Activated CD8-positive, alpha-beta memory T cell treated with anti-CD3 and anti-CD28 coated beads, Interleukin-2, amount 10 ng/mL, durations not matched to agents 7 days and 5 days (primary cell): ENCODE measurements around the gene CCDC27. TPM values are rescaled to one million over a fixed set of nuclear protein-coding genes. Genes with fewer than 3 reads are reported as not detected.
"Not testable (repeated sequence)": the region's sequence is repeated elsewhere in the genome, so short reads cannot be mapped to it uniquely, and the experiment has no call there.

Experiments
- ATAC-seq: fragments of 150-1000 bp; cut with Tn5 transposase; one replicate; pipeline ENCODE4 v1.10.0; 2021; ENCODE audit warnings: moderate library complexity
- CTCF ChIA-PET: fragments of 350-600 bp; sonication (Branson Sonifier 250); formaldehyde crosslinking; loops from one replicate; lab custom pipeline; 2021; ENCODE audit warnings: antibody characterized with exemption; lab: Charles Lee
- DNase-seq: peaks from one replicate; pipeline ENCODE4 v3.0.0-alpha.2; 2020
- H3K27ac Mint-ChIP-seq: one replicate; pipeline ENCODE4 v1.8.0; 2021; ENCODE audit warnings: mild to moderate bottlenecking, mixed read lengths
- H3K27me3 Mint-ChIP-seq: one replicate; pipeline ENCODE4 v1.8.0; 2021; ENCODE audit warnings: mixed read lengths
- H3K36me3 Mint-ChIP-seq: one replicate; pipeline ENCODE4 v1.8.0; 2021; ENCODE audit warnings: mild to moderate bottlenecking, mixed read lengths
- H3K4me1 Mint-ChIP-seq: one replicate; pipeline ENCODE4 v1.8.0; 2021; ENCODE audit warnings: mixed read lengths
- H3K4me3 Mint-ChIP-seq: one replicate; pipeline ENCODE4 v1.8.0; 2021; ENCODE audit warnings: mild to moderate bottlenecking, moderate library complexity, mixed read lengths
- H3K9me3 Mint-ChIP-seq: one replicate; pipeline ENCODE4 v1.8.0; 2022; ENCODE audit warnings: low read depth, mixed read lengths
- total RNA-seq, 2 experiments: library from RNA; stranded (reverse); gene quantifications; one replicate each; pipeline ENCODE4 v1.2.3, GENCODE V29; 2021

Gene CCDC27
- total RNA-seq, 2 experiments from 2014 or later: not detected

DNA sequence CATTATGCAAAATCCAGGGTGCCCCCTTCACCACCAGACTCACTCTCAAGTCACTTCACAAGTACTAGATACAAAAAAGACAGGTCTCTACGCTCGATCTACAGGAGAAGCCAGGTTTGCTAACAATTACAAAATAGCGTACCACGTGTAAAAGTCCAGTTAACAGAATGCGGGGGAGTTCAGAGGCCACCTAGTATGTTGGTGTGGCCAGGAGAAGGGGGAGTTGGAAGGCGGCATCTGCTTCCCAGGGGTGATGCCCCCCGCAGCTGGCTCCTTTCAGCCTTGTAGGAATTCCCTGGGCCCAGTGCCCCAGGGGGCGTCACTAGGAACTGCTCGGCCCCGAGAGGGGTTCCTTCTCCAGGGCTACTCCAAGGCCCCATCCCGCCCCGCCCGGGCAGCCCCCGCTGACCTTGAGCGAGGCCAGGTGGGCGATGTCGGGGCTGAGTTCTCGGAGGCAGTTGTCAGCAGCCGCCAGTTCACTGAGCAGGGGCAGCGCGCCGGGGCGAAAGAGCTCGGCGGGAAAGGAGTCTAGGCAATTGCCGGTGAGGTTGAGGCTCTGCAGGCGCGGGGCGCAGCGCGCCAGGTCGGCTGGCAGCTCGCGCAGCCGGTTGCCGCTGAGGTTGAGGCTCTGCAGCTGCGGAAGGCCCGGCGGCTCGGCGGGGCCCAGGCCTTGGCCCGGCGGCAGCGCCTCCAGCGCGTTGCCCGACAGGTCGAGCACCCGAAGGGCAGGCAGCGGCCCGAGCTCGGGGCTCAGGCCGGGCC lies 43.4 kb downstream of the CCDC27 start:
- CTCF ChIA-PET: interaction anchor here (0.7 to 2.3 kb wide), 4 partner anchors 9 to 176 kb away, joined by 3 to 10 read pairs (median 6); no protein-coding TSS in a partner anchor
- H3K4me1 Mint-ChIP-seq: peaks cover 40% of the 10 kb centered on the region
- no peaks in the 10 kb centered on the region for H3K27me3 Mint-ChIP-seq
- DNase-seq: no peak
- H3K9me3 Mint-ChIP-seq: no peaks in the 10 kb centered on the region
- H3K4me3 Mint-ChIP-seq: peak overlapping the region; percentile 81
- no peak for ATAC-seq
- H3K36me3 Mint-ChIP-seq: peaks cover 3% of the 10 kb centered on the region
- peak overlapping the region; percentile 72 for H3K27ac Mint-ChIP-seq

DNA sequence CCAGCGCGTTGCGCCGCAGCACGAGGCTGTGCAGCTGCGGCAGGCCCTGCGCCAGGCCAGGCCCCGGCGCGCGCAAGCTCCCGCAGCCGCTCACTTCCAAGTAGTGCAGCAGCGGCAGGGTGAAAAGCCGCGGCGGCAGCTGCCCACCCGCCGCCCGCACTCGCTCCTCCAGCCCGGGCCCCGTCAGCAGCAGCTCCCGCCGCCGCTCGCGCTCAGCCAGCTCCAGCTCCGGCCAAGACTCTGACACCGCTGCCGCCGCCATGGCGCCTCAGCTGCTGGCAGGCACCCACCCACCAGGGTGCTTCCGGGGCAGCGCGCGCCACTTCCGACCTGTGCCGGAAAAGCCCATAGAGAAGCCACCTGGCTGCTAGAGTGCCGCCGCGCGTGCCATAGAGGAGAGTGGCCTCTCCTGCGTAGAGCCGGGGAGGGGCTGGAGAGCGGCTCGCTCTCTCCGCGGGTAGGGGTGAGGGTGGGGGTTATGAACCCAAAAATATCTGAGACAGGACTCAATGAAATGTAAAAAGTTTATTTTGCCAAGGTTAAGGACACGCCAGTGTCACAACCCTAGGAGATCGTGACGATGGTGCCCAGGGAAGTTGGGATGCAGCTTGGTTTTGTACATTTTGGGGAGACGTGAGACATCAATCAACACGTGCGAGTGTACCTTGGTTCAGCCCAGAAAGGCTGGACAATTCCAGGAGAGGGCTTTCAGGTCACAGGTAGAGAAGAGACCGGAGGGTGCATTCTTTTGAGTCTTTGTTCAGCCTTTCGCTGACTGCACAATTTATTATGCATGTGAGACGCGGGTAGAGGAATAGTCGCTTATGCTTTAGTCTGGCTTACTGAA lies 44.2 kb downstream of the CCDC27 start, which contains the start of gene LRRC47:
TSS of gene LRRC47 (minus strand) at position 284 of the 847 bp plus-strand sequence. CDS start at position 262, 22 bp downstream.
- Mint-ChIP-seq H3K36me3 (peaks cover 3% of the 10 kb centered on the region), H3K4me1 (peaks cover 45% of the 10 kb centered on the region), H3K9me3 (no peaks in the 10 kb centered on the region), H3K27me3 (peaks cover 3% of the 10 kb centered on the region), H3K4me3 (peak within 1 kb of the TSS; percentile 87), H3K27ac (peak within 1 kb of the TSS; percentile 88)
- CTCF ChIA-PET: interaction anchor here (0.7 to 2.3 kb wide), 4 partner anchors 10 to 176 kb away, joined by 3 to 10 read pairs (median 6); no protein-coding TSS in a partner anchor
- ATAC-seq (peak; percentile 99), DNase-seq (peak; percentile 96)

DNA sequence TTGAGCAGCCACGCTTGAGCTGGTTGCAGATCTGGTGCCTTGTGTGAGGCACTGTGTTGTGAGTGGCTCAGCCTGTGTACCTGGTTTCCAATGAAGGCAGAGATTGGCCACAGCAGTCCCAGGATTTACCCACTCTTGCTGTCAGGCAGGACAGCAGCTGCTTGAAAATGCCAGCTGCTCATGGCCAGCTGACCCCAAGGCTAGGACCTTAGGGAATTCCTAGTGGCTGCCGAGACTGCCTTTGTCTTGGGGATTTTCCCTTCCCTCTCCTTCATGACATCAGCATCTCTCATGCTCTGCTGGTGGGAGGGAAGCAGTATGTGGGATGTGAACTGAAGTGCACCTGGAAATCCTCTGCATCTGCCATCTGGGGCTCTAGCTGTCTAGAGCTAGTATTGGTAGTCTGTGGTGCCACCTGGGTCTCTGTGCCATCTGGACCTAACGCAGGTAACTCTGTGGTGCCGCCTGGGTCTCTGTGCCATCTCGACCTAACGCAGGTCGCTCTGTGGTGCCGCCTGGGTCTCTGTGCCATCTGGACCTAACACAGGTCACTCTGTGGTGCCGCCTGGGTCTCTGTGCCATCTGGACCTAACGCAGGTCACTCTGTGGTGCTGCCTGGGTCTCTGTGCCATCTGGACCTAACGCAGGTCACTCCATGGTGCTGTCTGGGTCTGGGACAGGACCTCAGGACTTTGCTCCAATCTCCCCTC lies 47.9 kb downstream of the CCDC27 start:
- H3K4me3 Mint-ChIP-seq: no peak overlapping the region
- H3K9me3 Mint-ChIP-seq: no peaks in the 10 kb centered on the region
- no peaks in the 10 kb centered on the region for H3K36me3 Mint-ChIP-seq
- H3K27me3 Mint-ChIP-seq: peaks cover 20% of the 10 kb centered on the region
- ATAC-seq (no peak), DNase-seq (no peak)
- no peak overlapping the region for H3K27ac Mint-ChIP-seq
- CTCF ChIA-PET: interaction anchor here (1.5 kb wide), 1 partner anchor 24 kb away, joined by 5 read pairs; no protein-coding TSS in a partner anchor
- peaks cover 19% of the 10 kb centered on the region for H3K4me1 Mint-ChIP-seq

DNA sequence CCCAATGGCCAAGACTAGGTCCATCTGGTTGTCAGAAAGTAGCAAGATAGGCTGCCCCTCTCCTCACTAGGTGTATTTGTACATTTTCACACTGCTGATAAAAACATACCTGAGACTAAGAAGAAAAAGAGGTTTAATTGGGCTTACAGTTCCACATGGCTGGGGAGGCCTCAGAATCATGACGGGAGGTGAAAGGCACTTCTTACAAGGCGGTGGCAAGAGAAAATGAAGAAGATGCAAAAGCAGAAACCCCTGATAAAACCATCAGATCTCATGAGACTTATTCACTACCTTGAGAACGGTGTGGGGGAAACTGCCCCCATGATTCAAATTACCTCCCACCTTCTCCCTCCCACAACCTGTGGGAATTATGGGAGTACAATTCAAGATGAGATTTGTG lies 48.5 kb downstream of the CCDC27 start:
- not testable (repeated sequence) for ATAC-seq, DNase-seq, H3K27ac Mint-ChIP-seq, H3K36me3 Mint-ChIP-seq, H3K4me3 Mint-ChIP-seq, H3K9me3 Mint-ChIP-seq
- Mint-ChIP-seq H3K27me3 (peaks cover 23% of the 10 kb centered on the region), H3K4me1 (peaks cover 15% of the 10 kb centered on the region)
- CTCF ChIA-PET: interaction anchor here (1.2 to 3.8 kb wide), 3 partner anchors 14 to 52 kb away, joined by 4 to 25 read pairs (median 5); no protein-coding TSS in a partner anchor

DNA sequence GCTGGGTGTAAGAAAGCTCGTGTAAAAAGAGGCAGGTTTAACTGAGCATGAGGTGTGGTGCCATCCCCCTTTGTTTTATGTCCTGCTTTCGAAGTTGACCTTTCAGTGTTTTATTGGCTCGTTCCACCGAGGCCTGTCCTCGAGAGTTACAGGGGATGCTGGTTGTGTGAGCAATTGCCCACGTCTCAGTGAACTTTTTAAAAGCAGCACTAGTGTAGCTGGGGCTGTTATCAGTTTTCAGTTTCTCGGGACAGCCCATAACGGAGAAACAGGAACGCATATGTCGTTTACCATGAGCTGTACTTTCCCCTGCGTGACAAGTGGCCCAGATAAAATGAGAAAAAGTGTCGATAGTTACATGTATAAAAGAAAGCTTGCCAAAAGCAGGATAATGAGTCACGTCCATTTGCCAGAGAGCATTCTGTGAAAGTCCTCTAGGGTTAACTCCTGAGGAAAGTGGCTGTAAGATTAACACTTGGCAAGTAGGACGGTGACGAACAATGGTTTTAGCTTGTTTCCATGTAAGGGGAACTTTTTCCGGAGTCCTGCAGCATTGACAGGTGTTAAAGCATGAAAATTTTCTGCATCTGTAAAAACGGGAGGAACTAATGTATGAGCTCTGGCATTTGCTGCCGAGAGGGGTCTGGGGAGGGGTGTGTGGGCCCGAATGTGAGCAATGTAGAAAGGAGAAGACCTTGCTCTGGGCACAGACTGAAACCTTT lies 51.8 kb downstream of the CCDC27 start:
- H3K4me3 Mint-ChIP-seq: no peak overlapping the region
- H3K4me1 Mint-ChIP-seq: peaks cover 5% of the 10 kb centered on the region
- peaks cover 3% of the 10 kb centered on the region for H3K36me3 Mint-ChIP-seq
- CTCF ChIA-PET: interaction anchor here (1.2 to 3.8 kb wide), 2 partner anchors 10 to 29 kb away, joined by 3 to 25 read pairs; no protein-coding TSS in a partner anchor
- no peak for ATAC-seq
- H3K27me3 Mint-ChIP-seq: peaks cover 23% of the 10 kb centered on the region
- peaks cover 5% of the 10 kb centered on the region for H3K9me3 Mint-ChIP-seq
- DNase-seq: no peak
- H3K27ac Mint-ChIP-seq: no peak overlapping the region

DNA sequence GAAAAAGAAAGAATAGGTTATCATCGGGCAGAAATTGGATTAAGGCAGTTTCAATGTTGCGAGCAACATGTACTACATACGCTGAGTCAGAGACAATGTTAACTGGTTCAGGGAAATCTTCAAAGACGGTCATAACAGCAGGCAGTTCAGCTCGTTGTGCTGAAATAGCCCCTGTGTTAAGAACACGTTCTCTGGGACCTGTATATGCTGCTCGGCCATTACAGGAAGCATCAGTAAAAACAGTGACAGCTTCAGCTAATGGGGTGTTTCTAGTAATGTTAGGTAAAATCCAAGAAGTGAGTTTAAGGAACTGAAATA lies 52.3 kb downstream of the CCDC27 start:
- not testable (repeated sequence) for H3K4me1 Mint-ChIP-seq, ATAC-seq, H3K9me3 Mint-ChIP-seq, H3K27ac Mint-ChIP-seq, H3K36me3 Mint-ChIP-seq, DNase-seq, H3K4me3 Mint-ChIP-seq
- peaks cover 23% of the 10 kb centered on the region for H3K27me3 Mint-ChIP-seq
- CTCF ChIA-PET: interaction anchor here (1.2 to 3.8 kb wide), 2 partner anchors 10 to 29 kb away, joined by 3 to 25 read pairs; no protein-coding TSS in a partner anchor

DNA sequence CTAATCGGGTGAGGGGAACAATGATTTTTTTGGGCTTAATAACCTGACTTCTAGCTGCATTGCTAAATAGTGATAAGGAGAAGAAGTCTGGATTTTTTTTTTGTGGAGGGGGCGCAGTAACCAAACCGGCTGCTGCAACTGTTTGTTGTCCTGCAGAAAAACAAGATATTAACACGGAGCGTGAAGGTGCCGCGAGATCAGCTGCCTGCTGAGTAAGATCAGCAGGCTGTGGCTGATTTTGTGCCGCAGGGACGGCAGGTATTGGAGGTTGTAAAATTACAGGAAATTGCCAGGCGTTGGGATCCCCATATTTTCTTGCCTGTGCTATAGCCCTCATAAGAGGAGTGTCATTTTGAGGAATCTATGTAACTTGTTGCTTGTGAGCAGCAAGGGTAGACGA lies 52.8 kb downstream of the CCDC27 start:
- ATAC-seq (no peak), DNase-seq (no peak)
- H3K36me3 Mint-ChIP-seq: peaks cover 3% of the 10 kb centered on the region
- CTCF ChIA-PET: interaction anchor here (1.2 kb wide), 1 partner anchor 11 kb away, joined by 3 read pairs; no protein-coding TSS in a partner anchor
- peaks cover 5% of the 10 kb centered on the region for H3K9me3 Mint-ChIP-seq
- no peak overlapping the region for H3K27ac Mint-ChIP-seq
- peaks cover 7% of the 10 kb centered on the region for H3K4me1 Mint-ChIP-seq
- H3K4me3 Mint-ChIP-seq: no peak overlapping the region
- H3K27me3 Mint-ChIP-seq: peaks cover 23% of the 10 kb centered on the region

DNA sequence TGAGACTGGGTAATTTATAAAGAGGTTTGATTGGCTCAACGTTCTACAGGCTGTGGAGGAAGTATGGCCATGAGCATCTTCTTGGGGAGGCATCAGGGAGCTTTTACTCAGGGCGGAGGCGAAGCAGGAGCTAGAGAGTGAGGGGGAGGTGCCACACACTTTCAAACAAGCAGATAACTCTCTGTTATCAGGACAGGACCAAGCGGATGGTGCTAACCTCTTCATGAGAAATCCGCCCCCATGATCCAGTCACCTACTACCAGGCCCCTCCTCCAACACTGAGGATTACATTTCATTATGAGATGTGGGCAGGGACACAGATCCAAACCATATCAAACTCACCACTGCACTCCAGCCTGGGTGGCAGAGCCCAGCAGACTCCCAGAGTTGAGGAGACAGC lies 55.5 kb downstream of the CCDC27 start:
- CTCF ChIA-PET: no interaction called here
- DNase-seq: no peak
- peaks cover 17% of the 10 kb centered on the region for H3K27me3 Mint-ChIP-seq
- no peak overlapping the region for H3K4me3 Mint-ChIP-seq
- peaks cover 3% of the 10 kb centered on the region for H3K36me3 Mint-ChIP-seq
- no peak overlapping the region for H3K27ac Mint-ChIP-seq
- ATAC-seq: no peak
- H3K4me1 Mint-ChIP-seq: peaks cover 4% of the 10 kb centered on the region
- H3K9me3 Mint-ChIP-seq: peaks cover 5% of the 10 kb centered on the region

DNA sequence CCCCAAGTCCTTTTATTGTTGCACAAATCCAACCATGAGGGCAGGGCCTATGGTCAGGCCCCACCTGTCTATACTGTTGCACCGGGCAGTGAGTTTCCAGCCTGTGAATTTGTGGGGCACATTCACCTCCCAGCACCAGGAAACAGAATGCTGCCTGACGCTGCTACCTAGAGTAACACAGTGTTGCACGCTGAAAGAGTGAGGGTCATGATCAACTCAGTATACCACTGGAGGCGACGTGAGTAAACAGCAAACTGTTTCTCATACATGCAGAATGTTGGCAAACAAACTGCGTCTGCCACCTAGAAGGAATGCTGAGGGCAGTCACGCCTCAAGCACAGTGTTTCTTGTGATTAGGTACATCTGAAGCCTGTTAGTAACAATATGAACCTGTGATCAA lies 57.4 kb downstream of the CCDC27 start:
- H3K4me3 Mint-ChIP-seq: no peak overlapping the region
- CTCF ChIA-PET: no interaction called here
- peak overlapping the region; percentile 44 for H3K27ac Mint-ChIP-seq
- H3K36me3 Mint-ChIP-seq: peaks cover 3% of the 10 kb centered on the region
- no peak for ATAC-seq
- H3K4me1 Mint-ChIP-seq: peaks cover 4% of the 10 kb centered on the region
- H3K9me3 Mint-ChIP-seq: peaks cover 5% of the 10 kb centered on the region
- no peak for DNase-seq
- H3K27me3 Mint-ChIP-seq: peaks cover 4% of the 10 kb centered on the region

DNA sequence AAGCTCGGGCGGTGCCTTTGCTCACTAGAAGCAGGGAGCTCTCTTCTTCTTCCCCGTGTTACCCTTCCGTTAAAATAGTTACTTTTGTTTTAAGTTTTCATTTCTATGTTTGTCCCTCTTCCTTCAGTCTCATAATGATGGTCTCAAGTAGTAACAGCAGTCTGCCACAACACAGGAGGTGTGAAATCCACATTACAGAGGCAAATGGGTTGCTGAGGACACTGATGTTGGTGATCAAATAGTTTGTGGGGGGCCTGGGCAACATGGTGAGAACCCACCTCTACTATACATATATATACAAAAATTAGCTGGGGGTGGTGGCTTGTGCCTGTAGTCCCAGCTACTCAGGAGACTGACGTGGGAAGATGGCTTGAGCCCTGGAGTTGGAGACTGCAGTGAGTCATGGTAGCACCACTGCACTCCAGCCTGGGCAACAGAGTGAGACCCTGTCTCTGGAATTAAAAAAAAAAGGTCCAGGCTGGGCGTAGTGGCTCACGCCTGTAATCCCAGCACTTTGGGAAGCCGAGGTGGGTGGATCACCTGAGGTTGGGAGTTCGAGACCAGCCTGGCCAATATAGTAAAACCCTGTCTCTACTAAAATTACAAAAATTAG lies 58.0 kb downstream of the CCDC27 start:
- peak; percentile 42 for ATAC-seq
- peak overlapping the region; percentile 44 for H3K27ac Mint-ChIP-seq
- H3K9me3 Mint-ChIP-seq, DNase-seq, H3K27me3 Mint-ChIP-seq, CTCF ChIA-PET, H3K36me3 Mint-ChIP-seq, H3K4me3 Mint-ChIP-seq, H3K4me1 Mint-ChIP-seq: not testable (repeated sequence)

DNA sequence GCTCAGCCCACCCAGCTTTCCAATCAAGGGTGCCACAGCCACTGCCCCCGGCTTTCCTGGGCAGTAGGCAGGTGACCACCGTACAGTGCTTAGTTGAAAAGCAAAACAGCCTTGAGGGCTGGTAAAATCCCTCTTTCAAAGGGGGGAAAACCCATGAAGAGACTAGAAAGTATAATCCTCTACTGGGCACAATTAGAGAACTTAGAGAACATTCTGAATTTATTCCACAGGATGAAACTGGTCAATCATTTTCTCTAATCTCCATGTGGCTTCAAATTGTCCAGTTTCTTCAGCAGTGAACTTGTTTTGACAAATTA lies 59.3 kb downstream of the CCDC27 start:
- Mint-ChIP-seq H3K27ac (no peak overlapping the region), H3K36me3 (peaks cover 3% of the 10 kb centered on the region), H3K9me3 (peaks cover 5% of the 10 kb centered on the region), H3K4me3 (no peak overlapping the region), H3K4me1 (peaks cover 4% of the 10 kb centered on the region), H3K27me3 (no peaks in the 10 kb centered on the region)
- CTCF ChIA-PET: no interaction called here
- ATAC-seq (no peak), DNase-seq (no peak)

DNA sequence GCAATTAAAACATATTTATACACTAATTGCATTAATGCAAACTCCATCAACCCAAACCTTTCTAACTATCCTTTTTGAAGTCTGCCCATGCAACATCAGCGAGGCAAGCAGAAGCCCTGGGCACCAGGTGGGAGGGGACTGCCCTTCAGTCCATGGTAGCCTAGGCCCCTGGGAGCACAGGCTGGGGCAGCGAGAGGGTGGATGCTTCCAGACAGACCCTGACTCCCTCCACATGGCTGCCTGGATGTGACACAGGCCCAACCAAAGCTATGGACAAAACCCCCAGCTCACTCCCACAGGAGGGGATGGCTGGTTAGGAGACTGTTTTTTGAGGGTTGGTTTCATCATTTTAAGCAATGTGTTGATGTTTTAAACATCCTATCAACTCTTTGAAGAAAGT lies 61.8 kb downstream of the CCDC27 start:
- H3K36me3 Mint-ChIP-seq: no peaks in the 10 kb centered on the region
- no peaks in the 10 kb centered on the region for H3K9me3 Mint-ChIP-seq
- no peaks in the 10 kb centered on the region for H3K27me3 Mint-ChIP-seq
- DNase-seq (no peak), ATAC-seq (no peak)
- CTCF ChIA-PET: no interaction called here
- H3K27ac Mint-ChIP-seq: no peak overlapping the region
- H3K4me3 Mint-ChIP-seq: no peak overlapping the region
- H3K4me1 Mint-ChIP-seq: peaks cover 4% of the 10 kb centered on the region
